SK-N-SH treated with all-trans-retinoic acid at 6 μM for 48 hours (cell line): ENCODE data around the gene ARMC2.

Source experiments
- CREB5 ChIP-seq: fragments of 250-450 bp; sonication (Bioruptor Pico); IDR thresholded peaks from 2 replicates; pipeline ENCODE4 v1.5.1; 2020; ENCODE audit warnings: low read depth, mild to moderate bottlenecking, moderate library complexity
- CSDC2 ChIP-seq: fragments of 250-450 bp; sonication (Bioruptor Pico); IDR thresholded peaks from 2 replicates; pipeline ENCODE4 v1.5.0; 2020; ENCODE audit warnings: mild to moderate bottlenecking, moderate library complexity
- ESRRG ChIP-seq: fragments of 250-450 bp; sonication (Bioruptor Pico); IDR thresholded peaks from 2 replicates; pipeline ENCODE4 v1.6.1; 2021; ENCODE audit warnings: mild to moderate bottlenecking
- OSR1 ChIP-seq: fragments of 250-450 bp; sonication (Bioruptor Pico); IDR thresholded peaks from 2 replicates; pipeline ENCODE4 v1.8.0; 2022; ENCODE audit warnings: moderate library complexity, mild to moderate bottlenecking, inconsistent platforms
- PATZ1 ChIP-seq: fragments of 250-450 bp; sonication (Bioruptor Pico); IDR thresholded peaks from 2 replicates; pipeline ENCODE4 v1.8.0; 2020; ENCODE audit warnings: mild to moderate bottlenecking, moderate library complexity, borderline replicate concordance
- PPARA ChIP-seq: fragments of 250-450 bp; sonication (Bioruptor Pico); IDR thresholded peaks from 2 replicates; pipeline ENCODE4 v1.5.0; 2020; ENCODE audit warnings: mild to moderate bottlenecking, borderline replicate concordance
- TCF4 ChIP-seq: fragments of 250-450 bp; sonication (Bioruptor Pico); IDR thresholded peaks from 2 replicates; pipeline ENCODE4 v1.8.0; 2021; ENCODE audit warnings: mild to moderate bottlenecking, moderate library complexity, borderline replicate concordance
- TSHZ2 ChIP-seq: fragments of 250-450 bp; sonication (Bioruptor Pico); IDR thresholded peaks from 2 replicates; pipeline ENCODE4 v1.5.0; 2020; ENCODE audit warnings: mild to moderate bottlenecking, moderate library complexity
- ZC3H10 ChIP-seq: fragments of 250-450 bp; sonication (Bioruptor Pico); IDR thresholded peaks from 2 replicates; pipeline ENCODE4 v1.5.1; 2021; ENCODE audit warnings: mild to moderate bottlenecking, moderate library complexity
- ZFP3 ChIP-seq: fragments of 250-450 bp; sonication (Bioruptor Pico); IDR thresholded peaks from 2 replicates; pipeline ENCODE4 v1.5.0; 2020; ENCODE audit warnings: mild to moderate bottlenecking, moderate library complexity
- ZFP30 ChIP-seq: fragments of 450-650 bp; formaldehyde crosslinking; IDR thresholded peaks from 2 replicates; pipeline ENCODE4 v1.5.0; 2022; ENCODE audit warnings: mild to moderate bottlenecking, moderate library complexity
- ZNF70 ChIP-seq: fragments of 450-650 bp; formaldehyde crosslinking; IDR thresholded peaks from 2 replicates; pipeline ENCODE4 v1.5.0; 2020; ENCODE audit warnings: mild to moderate bottlenecking, moderate library complexity

- TF ChIP-seq CSDC2 (no peak), CREB5 (no peak), TSHZ2 (CRISPR knock-in tag) (no peak), PATZ1 (no peak), ZFP3 (CRISPR knock-in tag) (no peak), TCF4 (CRISPR knock-in tag) (no peak), ESRRG (CRISPR knock-in tag) (no peak), PPARA (CRISPR knock-in tag) (no peak), ZNF70 (CRISPR knock-in tag) (no peak), ZFP30 (CRISPR knock-in tag) (no peak), ZC3H10 (CRISPR knock-in tag) (no peak), OSR1 (CRISPR knock-in tag) (no peak)
Observed at GRCh38 chr6:109009962-109010704, 161.9 kb downstream of the ARMC2 start.
